HepG2 (cell line): Measurements from ENCODE around the gene PLCL1. TPM values are rescaled to one million over a fixed set of nuclear protein-coding genes. Genes with fewer than 3 reads are reported as not detected.

ENCODE experiments used
- ATAC-seq: fragments of 200-7000 bp; cut with Tn5 transposase; 3 replicates; pipeline ENCODE4 v1.9.1; 2020; ENCODE audit warnings: mild to moderate bottlenecking, moderate library complexity
- BruUV-seq: library from RNA; stranded (reverse); fragments of 400-500 nt; replicated peaks from 2 replicates; lab custom pipeline; 2021; lab: Mats Ljungman, UMichigan
- CTCF ChIA-PET: fragments of 300-600 bp; formaldehyde crosslinking; extraction: SDS; loops from one replicate; lab custom pipeline; 2021; ENCODE audit warnings: low total read pairs, inconsistent platforms, low intra/inter-chr PET ratio; lab: Yijun Ruan, JAX
- POLR2A ChIA-PET: fragments of 350-600 bp; sonication (Branson Sonifier 250); formaldehyde crosslinking; loops from one replicate; lab custom pipeline; 2020; ENCODE audit warnings: antibody characterized with exemption, inconsistent platforms; lab: Yijun Ruan, JAX
- DNase-seq: peaks from one replicate; pipeline ENCODE4 v3.0.0-alpha.2; 2015; ENCODE audit warnings: low spot score
- FAIRE-seq: peaks from 3 replicates; lab custom pipeline; 2011; peaks lifted over from hg19 to GRCh38; lab: Jason Lieb, UNC
- H2AFZ ChIP-seq: one replicate; pipeline ENCODE4 v1.6.1; 2011; ENCODE audit warnings: low read length, inconsistent platforms
- H3K27ac ChIP-seq: fragments of 300-600 bp; 3 replicates; pipeline ENCODE4 v1.8.0; 2011; ENCODE audit warnings: mixed run types, mild to moderate bottlenecking, mixed read lengths, low read length, inconsistent platforms; ENCODE audit not compliant: insufficient read depth; ENCODE audit errors: extremely low read length
- H3K27me3 ChIP-seq, 2 experiments: fragments of 200-600 bp in 1 of 2; 2 replicates in 1 of 2; 3 replicates in 1 of 2; pipeline versions ENCODE4 v1.6.0 to v1.8.0; 2011; ENCODE audit warnings: low read length in 2 of 2, mild to moderate bottlenecking in 2 of 2, moderate library complexity in 2 of 2, inconsistent platforms in 1 of 2; ENCODE audit not compliant: insufficient read depth in 2 of 2, control insufficient read depth in 1 of 2
- H3K36me3 ChIP-seq, 2 experiments: fragments of 200-600 bp in 1 of 2; replicated peaks in 1 of 2; 2 replicates in 1 of 2; 3 replicates in 1 of 2; pipeline versions ENCODE4 v1.5.1 to v1.8.0; 2011; ENCODE audit warnings: low read length in 2 of 2, inconsistent platforms in 1 of 2; ENCODE audit not compliant: insufficient read depth in 2 of 2, control insufficient read depth in 1 of 2
- H3K4me1 ChIP-seq: 2 replicates; pipeline ENCODE4 v1.5.1; 2012; ENCODE audit warnings: low read length, inconsistent platforms; ENCODE audit not compliant: insufficient read depth
- H3K4me2 ChIP-seq: 2 replicates; pipeline ENCODE4 v1.6.0; 2011; ENCODE audit warnings: low read depth, low read length, inconsistent platforms
- H3K4me3 ChIP-seq, 3 experiments: fragments of 200-600 bp in 1 of 3; sonication (generic), shearing (Covaris generic) in 1 of 3; replicated peaks in 1 of 3; 2 replicates each; pipeline ENCODE4 v1.5.1; 2011 to 2016; ENCODE audit warnings: low read length in 3 of 3, inconsistent platforms in 2 of 3, low read depth in 2 of 3, mild to moderate bottlenecking in 2 of 3, control low read depth in 1 of 3, mixed read lengths in 1 of 3; ENCODE audit not compliant: insufficient read depth in 1 of 3
- H3K79me2 ChIP-seq: one replicate; pipeline ENCODE4 v1.6.1; 2011; ENCODE audit warnings: low read length, inconsistent platforms; ENCODE audit not compliant: insufficient read depth
- H3K9ac ChIP-seq: 2 replicates; pipeline ENCODE4 v1.6.0; 2011; ENCODE audit warnings: mild to moderate bottlenecking, low read depth, low read length, inconsistent platforms; ENCODE audit not compliant: insufficient read depth
- H3K9me3 ChIP-seq: 2 replicates; pipeline ENCODE4 v1.5.1; 2012; ENCODE audit warnings: mild to moderate bottlenecking, low read length
- H4K20me1 ChIP-seq: 2 replicates; pipeline ENCODE4 v1.6.0; 2011; ENCODE audit warnings: inconsistent platforms, mild to moderate bottlenecking, low read length, moderate library complexity; ENCODE audit not compliant: insufficient read depth
- FOXP4 ChIP-seq: sonication (generic); formaldehyde crosslinking; IDR thresholded peaks from 2 replicates; pipeline ENCODE4 v1.4.0; 2020; ENCODE audit warnings: missing genetic modification reagents
- KLF12 ChIP-seq: sonication (generic); formaldehyde crosslinking; IDR thresholded peaks from 2 replicates; pipeline ENCODE4 v1.4.0; 2020; ENCODE audit warnings: missing genetic modification reagents, borderline replicate concordance
- MTF2 ChIP-seq: sonication (generic); formaldehyde crosslinking; IDR thresholded peaks from 2 replicates; pipeline ENCODE4 v1.5.0; 2020; ENCODE audit warnings: missing genetic modification reagents, borderline replicate concordance
- NR2C2 ChIP-seq: sonication (generic); formaldehyde crosslinking; IDR thresholded peaks from 2 replicates; pipeline ENCODE4 v1.4.0; 2020; ENCODE audit warnings: missing genetic modification reagents, mild to moderate bottlenecking, moderate library complexity, borderline replicate concordance
- PBX3 ChIP-seq: sonication (generic); formaldehyde crosslinking; IDR thresholded peaks from 2 replicates; pipeline ENCODE4 v1.8.1; 2023; ENCODE audit warnings: missing genetic modification reagents, inconsistent platforms, borderline replicate concordance
- POLR2G ChIP-seq: fragments of 200-400 bp; formaldehyde crosslinking; IDR thresholded peaks from 2 replicates; pipeline ENCODE4 v1.6.1; 2018; ENCODE audit warnings: mild to moderate bottlenecking, low read depth, low read length, moderate library complexity
- RXRA ChIP-seq: sonication (generic); formaldehyde crosslinking; IDR thresholded peaks from 2 replicates; pipeline ENCODE4 v1.5.1; 2020; ENCODE audit warnings: missing genetic modification reagents
- SP4 ChIP-seq: sonication (generic); formaldehyde crosslinking; IDR thresholded peaks from 2 replicates; pipeline ENCODE4 v1.8.1; 2023; ENCODE audit warnings: mild to moderate bottlenecking, missing genetic modification reagents
- TP53 ChIP-seq: sonication (generic); formaldehyde crosslinking; conservative IDR thresholded peaks from 2 replicates; pipeline ENCODE4 v1.4.0; 2020; ENCODE audit warnings: missing genetic modification reagents
- ZFP62 ChIP-seq: sonication (generic); formaldehyde crosslinking; IDR thresholded peaks from 2 replicates; pipeline ENCODE4 v1.4.0; 2020; ENCODE audit warnings: missing genetic modification reagents
- ZNF260 ChIP-seq: sonication (generic); formaldehyde crosslinking; IDR thresholded peaks from 2 replicates; pipeline ENCODE4 v1.4.0; 2020; ENCODE audit warnings: missing genetic modification reagents, low read depth, mild to moderate bottlenecking, borderline replicate concordance
- ZNF430 ChIP-seq: sonication (generic); formaldehyde crosslinking; IDR thresholded peaks from 2 replicates; pipeline ENCODE4 v1.9.0; 2021; ENCODE audit warnings: mild to moderate bottlenecking, missing genetic modification reagents
- WGBS: methylation state at CpG from one replicate; pipeline ENCODE4 v1.1.6; 2017; ENCODE audit warnings: low lambda C conversion rate; 5-methylcytosine and 5-hydroxymethylcytosine counted together
- in situ Hi-C: cut with HindIII; loops from 2 replicates; pipeline ENCODE4 v1.10.0; 2017; ENCODE audit warnings: low pct_unique_long_range_greater_than_20kb; ENCODE audit not compliant: extremely low pct_ligation_motif_present
- intact Hi-C: fragments of 100-400 bp; cut with micrococcal nuclease; formaldehyde crosslinking; loops from one replicate; pipeline ENCODE4 v1.10.0; 2022; ENCODE audit not compliant: unreplicated experiment
- polyA plus RNA-seq, 8 experiments: library from polyadenylated mRNA; depleted of rRNA in 3 of 8; stranded (reverse) in 7 of 8; unstranded in 1 of 8; fragments of >200 nt; fragmentation: Illumina TruSeq in 4 of 8; extraction: Trizol in 4 of 8; gene quantifications; 2 replicates each; pipeline versions ENCODE4 v1.2.1 to v1.2.3, GENCODE V29; 2011 to 2016; ENCODE audit warnings: low read depth in 4 of 8, missing spikeins in 1 of 8, mixed read lengths in 1 of 8; ENCODE audit not compliant: insufficient read depth in 1 of 8
- total RNA-seq, 5 experiments: library from RNA; depleted of rRNA; stranded (reverse); fragments of >200 nt; fragmentation: Illumina TruSeq; extraction: Trizol; gene quantifications; 2 replicates each; pipeline ENCODE4 v1.2.3, GENCODE V29; 2016; ENCODE audit warnings: low read depth in 1 of 5

Gene PLCL1
- total and polyA plus RNA-seq, 2 of the 13 experiments (the other 11 are each of a cell fraction or from before 2014, with no cell fraction given) = not detected

GRCh38 chr2:198173864-198174263 lies 369.5 kb downstream of the PLCL1 start:
- CTCF ChIA-PET = no interaction called here
- WGBS = 19% methylated on average over 2 of the region's 2 CpGs

GRCh38 chr2:198175271-198175670 lies 370.9 kb downstream of the PLCL1 start:
- CTCF ChIA-PET = no interaction called here
- in situ Hi-C loops = no loop called here
- peaks cover 6% of the 10 kb centered on the region; the same call in 1 of the 2 replicates for H3K9me3 ChIP-seq
- intact Hi-C loops = no loop called here
- ATAC-seq = no peak
- no peaks in the 10 kb centered on the region for H3K4me1 ChIP-seq
- POLR2A ChIA-PET = no interaction called here
- H3K27me3 ChIP-seq = no peaks in the 10 kb centered on the region
- H2AFZ ChIP-seq = no peak overlapping the region
- no peaks in the 10 kb centered on the region for H3K79me2 ChIP-seq
- H3K4me3 ChIP-seq = no peak overlapping the region
- no peak for FAIRE-seq
- H3K27ac ChIP-seq = no peak overlapping the region
- no peaks in the 10 kb centered on the region for H3K36me3 ChIP-seq
- H3K4me2 ChIP-seq = no peak overlapping the region
- no peak overlapping the region for H3K9ac ChIP-seq
- under 1% methylated on average over 3 of the region's 3 CpGs for WGBS
- BruUV-seq = no TSS peak
- no peak for DNase-seq
- no peaks in the 10 kb centered on the region for H4K20me1 ChIP-seq
- no peak for TF ChIP-seq FOXP4 (CRISPR knock-in tag)
- no peak for TF ChIP-seq ZNF260 (CRISPR knock-in tag)
- TF ChIP-seq KLF12 (CRISPR knock-in tag) = no peak
- no peak for TF ChIP-seq PBX3 (CRISPR knock-in tag)
- TF ChIP-seq TP53 (CRISPR knock-in tag) = no peak

More at GRCh38 chr2:198173864-198174263, 369.5 kb downstream of the PLCL1 start:
- FAIRE-seq (no peak), ATAC-seq (no peak), DNase-seq (no peak)
- intact Hi-C loops (no loop called here), in situ Hi-C loops (no loop called here)
- Histone ChIP-seq H3K4me2 (no peak overlapping the region), H3K4me3 (no peak overlapping the region), H3K9me3 (peaks cover 6% of the 10 kb centered on the region; the same call in 1 of the 2 replicates), H3K79me2 (no peaks in the 10 kb centered on the region), H3K36me3 (no peaks in the 10 kb centered on the region), H3K27ac (no peak overlapping the region), H3K4me1 (no peaks in the 10 kb centered on the region), H3K9ac (no peak overlapping the region), H4K20me1 (no peaks in the 10 kb centered on the region), H2AFZ (no peak overlapping the region), H3K27me3 (no peaks in the 10 kb centered on the region)
- TF ChIP-seq ZNF430 (CRISPR knock-in tag) = no peak
- TF ChIP-seq ZFP62 (CRISPR knock-in tag) = no peak
- no peak for TF ChIP-seq SP4 (CRISPR knock-in tag)
- no peak for TF ChIP-seq RXRA
- TF ChIP-seq MTF2 = no peak
- TF ChIP-seq NR2C2 (CRISPR knock-in tag) = no peak
- TF ChIP-seq POLR2G = no peak
- POLR2A ChIA-PET = no interaction called here
- BruUV-seq = no TSS peak
